Activated CD8-positive, alpha-beta memory T cell treated with anti-CD3 and anti-CD28 coated beads for 1 hour (primary cell): ENCODE measurements around the gene CLDN11.

Experiments
- DNase-seq, 2 donors: peaks; one replicate each; pipeline ENCODE4 v3.0.0-alpha.2; 2020; ENCODE audit warnings: low read depth in 1 of 2; ENCODE audit errors: extremely low read depth in 1 of 2

Gene CLDN11

DNA sequence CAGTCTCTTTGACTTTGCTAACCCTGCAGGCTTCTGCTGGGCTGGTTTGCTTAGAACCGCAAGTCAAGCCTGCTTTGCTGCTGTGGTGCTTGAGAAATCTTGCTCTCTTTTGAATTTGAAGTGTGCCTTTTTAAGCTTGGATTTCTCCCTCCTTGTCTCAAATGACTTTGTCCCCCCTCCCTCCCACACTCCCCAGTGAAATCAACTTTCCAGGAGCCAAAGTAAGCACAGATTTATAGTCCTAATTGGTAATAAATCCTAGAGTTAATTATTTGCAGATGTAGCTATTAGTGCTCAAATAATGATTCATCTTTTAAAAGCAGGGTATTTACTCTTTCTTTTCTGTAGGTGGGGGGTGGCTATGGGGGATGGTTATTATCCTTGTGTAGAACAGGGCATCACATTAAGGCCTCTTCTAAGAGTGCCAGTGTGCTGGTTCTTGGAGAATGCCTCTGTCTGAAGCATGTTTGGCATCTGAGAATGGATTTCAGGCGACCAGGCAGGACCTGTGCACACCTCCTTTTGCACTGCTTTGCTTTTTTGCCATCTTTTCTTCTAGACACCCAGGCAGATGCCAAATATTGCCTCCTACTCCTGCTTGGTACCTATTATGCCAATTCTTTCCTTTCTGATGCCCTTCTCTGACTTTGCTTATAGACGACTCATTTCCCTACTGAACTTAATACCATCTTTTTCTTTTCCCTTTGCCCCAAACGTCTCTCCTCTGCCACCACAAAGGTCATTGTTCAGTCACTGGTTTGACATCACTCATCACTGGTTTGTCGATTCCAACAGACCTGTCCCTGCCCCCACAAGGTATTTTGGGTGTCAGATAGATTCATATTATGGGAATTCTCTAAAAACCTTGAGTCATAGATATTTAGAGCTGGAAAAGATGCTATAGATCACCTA, 50.7 kb downstream of the CLDN11 start:
- DNase-seq = no peak

- no peak for DNase-seq
These were observed 51.7 kb downstream of the CLDN11 start for GRCh38 chr3:170470063-170471016.

GRCh38 chr3:170471149-170471548, 52.5 kb downstream of the CLDN11 start:
- DNase-seq = no peak

GRCh38 chr3:170473358-170473757, 54.7 kb downstream of the CLDN11 start:
- no peak for DNase-seq

GRCh38 chr3:170475092-170475685, 56.5 kb downstream of the CLDN11 start:
- DNase-seq = no peak

DNA sequence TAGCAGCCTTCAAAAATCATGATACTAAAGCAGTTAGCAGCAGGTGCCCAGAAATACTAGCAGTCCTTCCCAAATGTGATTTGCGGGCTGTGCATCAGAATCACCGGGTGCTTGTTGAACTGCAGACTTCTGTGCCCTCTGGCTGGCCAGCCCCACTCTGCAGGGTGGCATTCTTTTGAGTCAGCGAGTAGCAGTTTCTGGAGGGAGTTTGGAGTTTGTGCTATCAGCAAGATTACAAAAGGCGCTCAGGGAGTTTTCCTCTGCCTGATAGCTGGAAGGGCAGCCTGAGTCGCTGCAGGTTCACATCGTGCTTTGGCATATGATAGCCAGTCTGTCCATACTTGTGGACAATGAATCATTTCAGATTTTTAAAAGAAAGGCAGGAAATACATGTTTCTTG, 57.6 kb downstream of the CLDN11 start:
- no peak for DNase-seq

DNA sequence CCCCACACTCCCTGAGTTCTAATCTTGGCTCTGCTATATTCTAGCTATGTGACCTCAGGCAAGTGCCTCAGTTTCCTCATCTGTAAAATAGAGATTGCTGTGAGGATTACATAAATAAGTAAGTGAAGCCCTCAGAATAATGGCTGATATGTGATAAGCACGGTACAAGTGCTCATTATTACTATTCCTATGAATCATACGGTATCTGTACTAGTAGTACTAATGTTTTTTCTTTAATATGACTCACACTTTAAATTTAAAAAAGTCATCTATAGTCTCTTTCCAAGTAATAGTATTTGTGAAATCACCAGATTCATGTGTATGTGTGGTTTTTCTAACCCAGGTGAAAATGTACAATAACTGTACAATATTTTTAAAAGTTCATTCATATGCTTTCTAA, 58.7 kb downstream of the CLDN11 start:
- DNase-seq = no peak

DNA sequence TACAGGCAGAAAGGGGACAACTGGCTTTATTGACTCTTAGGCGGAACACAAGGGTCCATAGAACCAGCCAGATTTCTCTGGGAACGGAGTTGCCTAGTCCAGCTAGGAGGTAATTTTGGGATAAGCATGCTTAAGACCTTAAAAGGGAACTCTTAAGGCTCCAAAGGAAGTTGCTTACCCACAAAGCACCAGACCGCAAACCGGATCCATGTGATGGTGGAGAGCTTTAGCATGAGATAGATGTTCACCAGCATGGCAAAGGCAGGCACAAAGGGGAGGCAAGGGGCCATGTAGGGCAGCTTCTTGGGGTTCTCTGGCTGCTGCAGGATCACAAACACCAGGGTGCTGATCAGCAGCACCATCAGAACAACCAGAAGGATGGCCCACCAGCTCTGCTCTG, 61.4 kb downstream of the CLDN11 start:
- DNase-seq = no peak

- no peak for DNase-seq
These were observed 63.5 kb downstream of the CLDN11 start for GRCh38 chr3:170482199-170482598.

GRCh38 chr3:170483485-170484262, 65.0 kb downstream of the CLDN11 start:
- no peak for DNase-seq
